Neural cell (in vitro differentiated cells): ENCODE data around the gene BIVM. TPM values are rescaled to one million over a fixed set of nuclear protein-coding genes. Genes with fewer than 3 reads are reported as not detected.

Experiments
- H2AFZ ChIP-seq: fragments of 200-600, 300-800 bp; sonication (generic), shearing (Covaris generic); 2 replicates; pipeline ENCODE4 v1.6.0; 2014; ENCODE audit warnings: low read depth, mild to moderate bottlenecking, antibody characterized with exemption, low read length, moderate library complexity
- H3F3A ChIP-seq: fragments of 200-600 bp; shearing (Covaris generic); 2 replicates; pipeline ENCODE4 v1.6.1; 2016; ENCODE audit warnings: mild to moderate bottlenecking, moderate library complexity, mixed read lengths, antibody characterized with exemption, low read length; ENCODE audit not compliant: insufficient read depth, poor library complexity, severe bottlenecking
- H3K27ac ChIP-seq: fragments of 200-600, 300-800 bp; sonication (generic), shearing (Covaris generic); 2 replicates; pipeline ENCODE4 v1.5.1; 2014; ENCODE audit warnings: mild to moderate bottlenecking, low read length, moderate library complexity
- H3K27me3 ChIP-seq: fragments of 300-800, 200-600 bp; sonication (generic), shearing (Covaris generic); 2 replicates; pipeline ENCODE4 v1.6.0; 2014; ENCODE audit warnings: mild to moderate bottlenecking, low read depth, low read length, moderate library complexity; ENCODE audit not compliant: insufficient read depth
- H3K36me3 ChIP-seq: fragments of 300-800, 200-600 bp; sonication (generic), shearing (Covaris generic); 2 replicates; pipeline ENCODE4 v1.5.1; 2014; ENCODE audit warnings: mild to moderate bottlenecking, antibody characterized with exemption, low read length, moderate library complexity; ENCODE audit not compliant: insufficient read depth
- H3K4me2 ChIP-seq: fragments of 300-800, 200-600 bp; sonication (generic), shearing (Covaris generic); 2 replicates; pipeline ENCODE4 v1.6.0; 2014; ENCODE audit warnings: mild to moderate bottlenecking, low read length
- H3K4me3 ChIP-seq: fragments of 300-800, 200-600 bp; sonication (generic), shearing (Covaris generic); 2 replicates; pipeline ENCODE4 v1.5.1; 2014; ENCODE audit warnings: mild to moderate bottlenecking, low read length, moderate library complexity
- H3K79me2 ChIP-seq: fragments of 200-600 bp; shearing (Covaris generic); replicated peaks from 2 replicates; pipeline ENCODE4 v1.6.0; 2014; ENCODE audit warnings: mild to moderate bottlenecking, low read length, moderate library complexity; ENCODE audit not compliant: insufficient read depth
- H3K9ac ChIP-seq: fragments of 300-800, 200-600 bp; sonication (generic), shearing (Covaris generic); 2 replicates; pipeline ENCODE4 v1.6.1; 2016; ENCODE audit warnings: mild to moderate bottlenecking, low read length, mixed read lengths
- H3K9me2 ChIP-seq: fragments of 200-600 bp; shearing (Covaris generic); 2 replicates; pipeline ENCODE4 v1.6.1; 2016; ENCODE audit warnings: mild to moderate bottlenecking, low read length, mixed read lengths; ENCODE audit not compliant: insufficient read depth
- H3K9me3 ChIP-seq: fragments of 200-600, 300-800 bp; sonication (generic), shearing (Covaris generic); 2 replicates; pipeline ENCODE4 v1.6.1; 2016; ENCODE audit warnings: mild to moderate bottlenecking, mixed run types, low read length, moderate library complexity, mixed read lengths
- H4K20me1 ChIP-seq: fragments of 200-600 bp; shearing (Covaris generic); 2 replicates; pipeline ENCODE4 v1.6.1; 2016; ENCODE audit warnings: mild to moderate bottlenecking, mixed run types; ENCODE audit not compliant: insufficient read depth
- EP300 ChIP-seq: fragments of 450-650 bp; conservative IDR thresholded peaks from 2 replicates; pipeline ENCODE4 v1.6.1; 2014; ENCODE audit warnings: antibody characterized with exemption, mild to moderate bottlenecking, moderate library complexity; ENCODE audit not compliant: poor library complexity, severe bottlenecking
- EZH2 ChIP-seq: fragments of 200-600, 300-800 bp; shearing (Covaris generic), sonication (generic); IDR thresholded peaks from 2 replicates; pipeline ENCODE4 v1.6.1; 2014; ENCODE audit warnings: antibody characterized with exemption, low read length, borderline replicate concordance, mild to moderate bottlenecking; ENCODE audit not compliant: insufficient read depth, poor library complexity, severe bottlenecking
- MXI1 ChIP-seq: fragments of 450-650 bp; conservative IDR thresholded peaks from 2 replicates; pipeline ENCODE4 v1.6.1; 2014; ENCODE audit warnings: antibody characterized with exemption, mild to moderate bottlenecking; ENCODE audit not compliant: poor library complexity, severe bottlenecking
- POLR2AphosphoS5 ChIP-seq: IDR thresholded peaks from 2 replicates; pipeline ENCODE4 v1.6.1; 2012
- RAD21 ChIP-seq: fragments of 450-650 bp; conservative IDR thresholded peaks from 2 replicates; pipeline ENCODE4 v1.6.1; 2014; ENCODE audit warnings: antibody characterized with exemption, mild to moderate bottlenecking, moderate library complexity
- SMC3 ChIP-seq: fragments of 450-650 bp; conservative IDR thresholded peaks from 2 replicates; pipeline ENCODE4 v1.6.1; 2014; ENCODE audit warnings: antibody characterized with exemption, mild to moderate bottlenecking, moderate library complexity; ENCODE audit not compliant: poor library complexity
- TAF1 ChIP-seq: IDR thresholded peaks from 2 replicates; pipeline ENCODE4 v1.6.1; 2012; ENCODE audit warnings: low read depth
- polyA plus RNA-seq: library from polyadenylated mRNA; depleted of rRNA; stranded (reverse); fragments of >200 nt; gene quantifications from 2 replicates; pipeline ENCODE4 v1.2.3, GENCODE V29; 2014
- TF ChIP-seq, protein P1 (sequence below): IDR thresholded peaks from 2 replicates; pipeline ENCODE4 v1.6.1; 2012; ENCODE audit warnings: borderline replicate concordance
- TF ChIP-seq, protein P2 (sequence below): fragments of 450-650 bp; IDR thresholded peaks from 2 replicates; pipeline ENCODE4 v1.5.1; 2014; ENCODE audit warnings: antibody characterized with exemption, mild to moderate bottlenecking, moderate library complexity; ENCODE audit not compliant: poor library complexity, severe bottlenecking

BIVM gene
- polyA plus RNA-seq, 1 donor from 2014 or later: 60.7 TPM

DNA sequence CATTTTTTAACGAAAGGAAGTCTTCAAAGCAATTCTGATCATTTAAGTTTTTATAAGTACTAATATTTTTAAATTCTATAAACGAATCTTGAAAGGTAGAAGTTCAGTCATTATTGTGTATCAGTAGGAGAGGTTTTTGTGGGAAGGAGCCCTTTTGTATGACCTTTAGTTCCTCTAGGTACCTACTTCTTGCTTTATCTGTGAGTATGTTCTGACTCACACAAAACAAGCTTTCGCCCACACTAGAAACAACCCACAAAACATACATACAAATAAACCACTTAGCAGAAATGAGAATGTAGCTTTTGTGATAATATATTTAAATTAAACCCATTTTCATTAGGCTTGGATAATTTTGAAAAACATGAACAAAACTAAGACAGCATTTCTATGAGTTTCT lies 74.7 kb downstream of the BIVM start:
- Histone ChIP-seq H2AFZ (no peak overlapping the region), H3K79me2 (no peaks in the 10 kb centered on the region), H3K4me3 (no peak overlapping the region), H3K9ac (no peak overlapping the region), H3K36me3 (peaks cover 7% of the 10 kb centered on the region), H3K27ac (no peak overlapping the region), H3K27me3 (no peaks in the 10 kb centered on the region), H3K9me3 (no peaks in the 10 kb centered on the region), H3F3A (no peaks in the 10 kb centered on the region), H3K9me2 (no peaks in the 10 kb centered on the region), H4K20me1 (no peaks in the 10 kb centered on the region), H3K4me2 (no peak overlapping the region)
- TF ChIP-seq EZH2 (no peak), RAD21 (no peak), SMC3 (no peak), TAF1 (no peak), POLR2AphosphoS5 (no peak), MXI1 (no peak), EP300 (no peak)
- TF ChIP-seq, protein P1, sequence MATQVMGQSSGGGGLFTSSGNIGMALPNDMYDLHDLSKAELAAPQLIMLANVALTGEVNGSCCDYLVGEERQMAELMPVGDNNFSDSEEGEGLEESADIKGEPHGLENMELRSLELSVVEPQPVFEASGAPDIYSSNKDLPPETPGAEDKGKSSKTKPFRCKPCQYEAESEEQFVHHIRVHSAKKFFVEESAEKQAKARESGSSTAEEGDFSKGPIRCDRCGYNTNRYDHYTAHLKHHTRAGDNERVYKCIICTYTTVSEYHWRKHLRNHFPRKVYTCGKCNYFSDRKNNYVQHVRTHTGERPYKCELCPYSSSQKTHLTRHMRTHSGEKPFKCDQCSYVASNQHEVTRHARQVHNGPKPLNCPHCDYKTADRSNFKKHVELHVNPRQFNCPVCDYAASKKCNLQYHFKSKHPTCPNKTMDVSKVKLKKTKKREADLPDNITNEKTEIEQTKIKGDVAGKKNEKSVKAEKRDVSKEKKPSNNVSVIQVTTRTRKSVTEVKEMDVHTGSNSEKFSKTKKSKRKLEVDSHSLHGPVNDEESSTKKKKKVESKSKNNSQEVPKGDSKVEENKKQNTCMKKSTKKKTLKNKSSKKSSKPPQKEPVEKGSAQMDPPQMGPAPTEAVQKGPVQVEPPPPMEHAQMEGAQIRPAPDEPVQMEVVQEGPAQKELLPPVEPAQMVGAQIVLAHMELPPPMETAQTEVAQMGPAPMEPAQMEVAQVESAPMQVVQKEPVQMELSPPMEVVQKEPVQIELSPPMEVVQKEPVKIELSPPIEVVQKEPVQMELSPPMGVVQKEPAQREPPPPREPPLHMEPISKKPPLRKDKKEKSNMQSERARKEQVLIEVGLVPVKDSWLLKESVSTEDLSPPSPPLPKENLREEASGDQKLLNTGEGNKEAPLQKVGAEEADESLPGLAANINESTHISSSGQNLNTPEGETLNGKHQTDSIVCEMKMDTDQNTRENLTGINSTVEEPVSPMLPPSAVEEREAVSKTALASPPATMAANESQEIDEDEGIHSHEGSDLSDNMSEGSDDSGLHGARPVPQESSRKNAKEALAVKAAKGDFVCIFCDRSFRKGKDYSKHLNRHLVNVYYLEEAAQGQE: no peak
- TF ChIP-seq, protein P2, sequence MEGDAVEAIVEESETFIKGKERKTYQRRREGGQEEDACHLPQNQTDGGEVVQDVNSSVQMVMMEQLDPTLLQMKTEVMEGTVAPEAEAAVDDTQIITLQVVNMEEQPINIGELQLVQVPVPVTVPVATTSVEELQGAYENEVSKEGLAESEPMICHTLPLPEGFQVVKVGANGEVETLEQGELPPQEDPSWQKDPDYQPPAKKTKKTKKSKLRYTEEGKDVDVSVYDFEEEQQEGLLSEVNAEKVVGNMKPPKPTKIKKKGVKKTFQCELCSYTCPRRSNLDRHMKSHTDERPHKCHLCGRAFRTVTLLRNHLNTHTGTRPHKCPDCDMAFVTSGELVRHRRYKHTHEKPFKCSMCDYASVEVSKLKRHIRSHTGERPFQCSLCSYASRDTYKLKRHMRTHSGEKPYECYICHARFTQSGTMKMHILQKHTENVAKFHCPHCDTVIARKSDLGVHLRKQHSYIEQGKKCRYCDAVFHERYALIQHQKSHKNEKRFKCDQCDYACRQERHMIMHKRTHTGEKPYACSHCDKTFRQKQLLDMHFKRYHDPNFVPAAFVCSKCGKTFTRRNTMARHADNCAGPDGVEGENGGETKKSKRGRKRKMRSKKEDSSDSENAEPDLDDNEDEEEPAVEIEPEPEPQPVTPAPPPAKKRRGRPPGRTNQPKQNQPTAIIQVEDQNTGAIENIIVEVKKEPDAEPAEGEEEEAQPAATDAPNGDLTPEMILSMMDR: no peak

DNA sequence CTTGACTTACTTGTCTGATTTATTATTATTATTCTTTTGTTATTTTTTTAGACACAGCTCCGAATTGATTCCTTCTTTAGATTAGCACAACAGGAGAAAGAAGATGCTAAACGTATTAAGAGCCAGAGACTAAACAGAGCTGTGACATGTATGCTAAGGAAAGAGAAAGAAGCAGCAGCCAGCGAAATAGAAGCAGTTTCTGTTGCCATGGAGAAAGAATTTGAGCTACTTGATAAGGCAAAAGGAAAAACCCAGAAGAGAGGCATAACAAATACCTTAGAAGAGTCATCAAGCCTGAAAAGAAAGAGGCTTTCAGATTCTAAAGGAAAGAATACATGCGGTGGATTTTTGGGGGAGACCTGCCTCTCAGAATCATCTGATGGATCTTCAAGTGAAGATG lies 76.3 kb downstream of the BIVM start:
- no peaks in the 10 kb centered on the region for H3K79me2 ChIP-seq
- H2AFZ ChIP-seq: no peak overlapping the region
- no peak overlapping the region for H3K27ac ChIP-seq
- no peak overlapping the region for H3K4me3 ChIP-seq
- no peak overlapping the region for H3K4me2 ChIP-seq
- H3K9ac ChIP-seq: no peak overlapping the region
- peaks cover 7% of the 10 kb centered on the region for H3K36me3 ChIP-seq
- H4K20me1 ChIP-seq: no peaks in the 10 kb centered on the region
- H3K9me3 ChIP-seq: no peaks in the 10 kb centered on the region
- H3K27me3 ChIP-seq: no peaks in the 10 kb centered on the region
- H3F3A ChIP-seq: no peaks in the 10 kb centered on the region
- no peaks in the 10 kb centered on the region for H3K9me2 ChIP-seq
- TF ChIP-seq EP300: no peak
- no peak for TF ChIP-seq MXI1
- no peak for TF ChIP-seq EZH2
- TF ChIP-seq RAD21: no peak
- TF ChIP-seq SMC3: no peak
- TF ChIP-seq, protein P2: no peak
